ENCODE measurements around the gene AQP3. TPM values are rescaled to one million over a fixed set of nuclear protein-coding genes. Genes with fewer than 3 reads are reported as not detected.

The AQP3 gene
- total and polyA plus RNA-seq, 2 of the 13 experiments (the other 11 are each of a cell fraction or from before 2014, with no cell fraction given), result 1.4 to 5.5 TPM

- TF ChIP-seq SALL2 (CRISPR knock-in tag; IDR thresholded peaks at IDR 0.05) (no peak), NFYB (CRISPR knock-in tag; IDR thresholded peaks at IDR 0.05) (peak; percentile 99), KDM6A (CRISPR knock-in tag; IDR thresholded peaks at IDR 0.05; ENCODE audit: low read depth) (no peak), SMC3 (IDR thresholded peaks at IDR 0.05; ENCODE audit: low read length) (no peak), ZNF558 (CRISPR knock-in tag; IDR thresholded peaks at IDR 0.05; ENCODE audit: borderline replicate concordance) (0 out of 2 replicates have a peak, but pooled peaks have one; percentile 31), JARID2 (CRISPR knock-in tag; IDR thresholded peaks at IDR 0.05; ENCODE audit: insufficient replicate concordance) (no peak), ZNF501 (CRISPR knock-in tag; IDR thresholded peaks at IDR 0.05) (peak; percentile 49), DBP (CRISPR knock-in tag; IDR thresholded peaks at IDR 0.05; ENCODE audit: not compliant biosample characterization) (no peak), FOXM1 (CRISPR knock-in tag; IDR thresholded peaks at IDR 0.05) (no peak), LBX2 (CRISPR knock-in tag; IDR thresholded peaks at IDR 0.05; ENCODE audit: borderline replicate concordance) (0 out of 2 replicates have a peak, but pooled peaks have one; percentile 62), ZNF616 (CRISPR knock-in tag; IDR thresholded peaks at IDR 0.05; ENCODE audit: low read depth) (no peak), TFDP2 (CRISPR knock-in tag; IDR thresholded peaks at IDR 0.05) (no peak), SALL1 (CRISPR knock-in tag; IDR thresholded peaks at IDR 0.05) (peak; percentile 66), POGK (CRISPR knock-in tag; conservative IDR thresholded peaks at IDR 0.05) (no peak), ZNF335 (CRISPR knock-in tag; IDR thresholded peaks at IDR 0.05) (no peak), PCBP2 (optimal IDR thresholded peaks at IDR 0.05; ENCODE audit: low read depth, low read length, poor library complexity, severe bottlenecking) (no peak), ZNF569 (CRISPR knock-in tag; IDR thresholded peaks at IDR 0.05; ENCODE audit: borderline replicate concordance) (no peak), ZNF343 (CRISPR knock-in tag; IDR thresholded peaks at IDR 0.05) (no peak), ZNF547 (CRISPR knock-in tag; IDR thresholded peaks at IDR 0.05) (peak; percentile 29; the same call in 1 of the 2 replicates), ZFY (CRISPR knock-in tag; IDR thresholded peaks at IDR 0.05) (peak; percentile 96), CCAR2 (optimal IDR thresholded peaks at IDR 0.05; ENCODE audit: low read depth, low read length) (no peak), DDIT3 (CRISPR knock-in tag; IDR thresholded peaks at IDR 0.05) (no peak), SRSF9 (IDR thresholded peaks at IDR 0.05; ENCODE audit: borderline replicate concordance, insufficient read depth, low read depth, low read length, poor library complexity, severe bottlenecking) (no peak), MZF1 (CRISPR knock-in tag; IDR thresholded peaks at IDR 0.05; ENCODE audit: borderline replicate concordance) (no peak)
Observed at GRCh38 chr9:33473643-33474352, 26.4 kb upstream of the AQP3 start, which contains the start of gene NOL6 (continued).

Data from HepG2 (cell line).